ENCODE data around the gene ADH5.
A peak's percentile ranks its signal among the peaks of the same experiment; 100 is the strongest.
"Not testable (repeated sequence)": the region's sequence is repeated elsewhere in the genome, so short reads cannot be mapped to it uniquely, and the experiment has no call there.

Gene ADH5

GRCh38 chr4:99088481-99089365, at the start of gene ADH5:
TSS of gene ADH5 (minus strand) at chr4:99088788. CDS start at chr4:99088700, 88 bp downstream.
- peak; percentile 82 to 84 for DNase-seq (ENCODE audit: low read depth in 2 of 2)

DNA sequence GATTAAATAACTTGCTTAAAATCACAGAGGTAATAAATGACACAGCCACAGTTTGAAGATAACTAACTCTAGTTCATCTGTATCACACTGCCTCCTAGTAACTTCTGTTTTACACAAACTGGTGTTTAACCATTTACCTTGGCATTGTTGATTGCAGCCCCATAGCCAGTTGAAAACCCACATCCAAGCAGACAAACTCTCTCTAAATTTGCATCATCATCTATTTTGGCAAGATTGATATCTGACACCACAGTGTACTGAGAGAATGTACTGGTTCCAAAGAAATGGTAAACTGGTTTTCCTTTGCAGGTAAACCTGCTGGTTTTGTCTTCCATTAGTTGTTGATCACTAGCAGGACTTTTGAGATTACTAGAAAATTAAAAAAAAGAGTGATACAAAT, 47.7 kb upstream of the ADH5 start:
- DNase-seq (ENCODE audit: low read depth in 2 of 2), result no peak

DNA sequence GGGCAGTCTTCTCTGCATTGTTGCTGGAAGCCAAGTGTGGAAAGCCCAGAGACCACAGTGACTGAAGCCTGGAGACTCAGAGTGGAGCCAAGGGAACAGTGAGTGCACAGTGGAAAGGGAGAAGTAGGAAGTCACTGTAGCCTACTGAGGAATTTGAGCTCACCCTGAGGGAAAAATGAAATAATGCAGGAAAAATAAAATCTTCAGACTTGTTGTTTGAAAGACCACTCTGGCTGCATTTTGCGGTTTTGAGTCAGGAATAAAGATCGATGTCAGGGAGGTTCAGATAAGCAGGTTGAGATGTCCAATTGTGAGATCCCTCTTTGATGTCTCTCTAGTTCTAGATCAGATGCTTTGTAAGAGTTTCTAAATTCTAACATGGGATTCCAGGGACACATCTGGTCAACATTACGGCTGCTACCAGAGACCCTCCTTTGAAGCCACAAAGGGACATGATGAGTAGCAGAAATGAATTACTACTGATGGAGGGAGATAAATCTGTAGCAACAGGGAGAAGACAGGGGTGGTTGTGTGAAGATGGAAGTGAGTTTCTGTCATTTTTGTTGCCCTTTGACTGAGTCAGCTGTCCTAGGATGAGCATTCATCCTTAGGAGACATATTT, 47.1 kb upstream of the ADH5 start:
- no peak for DNase-seq (ENCODE audit: low read depth in 2 of 2)

- DNase-seq (ENCODE audit: low read depth in 2 of 2), result no peak
Observed at GRCh38 chr4:99134586-99134985, 46.0 kb upstream of the ADH5 start.

GRCh38 chr4:99131378-99131777, 42.8 kb upstream of the ADH5 start:
- DNase-seq (ENCODE audit: low read depth in 2 of 2), result no peak

- no peak for DNase-seq (ENCODE audit: low read depth in 2 of 2)
Observed at GRCh38 chr4:99126376-99126775, 37.8 kb upstream of the ADH5 start.

DNA sequence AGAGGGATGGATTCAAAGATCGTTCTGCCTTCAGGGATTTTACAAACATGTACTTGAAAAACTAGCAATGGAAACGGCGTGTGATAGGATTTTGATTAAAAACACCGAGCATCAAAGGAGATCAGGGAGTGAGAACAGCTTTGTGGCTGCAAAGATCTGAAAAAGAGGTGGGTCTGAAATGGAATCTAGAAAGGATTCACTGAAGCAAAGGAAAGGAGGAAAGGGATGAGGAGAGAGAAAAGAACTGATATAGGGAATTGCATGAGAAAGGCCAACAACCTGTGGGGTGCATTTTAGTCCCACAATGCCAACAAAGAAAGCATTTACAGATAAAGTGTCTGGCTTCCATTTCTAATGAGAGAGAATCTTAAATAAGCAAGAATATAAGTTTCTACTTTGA, 32.4 kb upstream of the ADH5 start:
- no peak for DNase-seq (ENCODE audit: low read depth in 2 of 2)

DNA sequence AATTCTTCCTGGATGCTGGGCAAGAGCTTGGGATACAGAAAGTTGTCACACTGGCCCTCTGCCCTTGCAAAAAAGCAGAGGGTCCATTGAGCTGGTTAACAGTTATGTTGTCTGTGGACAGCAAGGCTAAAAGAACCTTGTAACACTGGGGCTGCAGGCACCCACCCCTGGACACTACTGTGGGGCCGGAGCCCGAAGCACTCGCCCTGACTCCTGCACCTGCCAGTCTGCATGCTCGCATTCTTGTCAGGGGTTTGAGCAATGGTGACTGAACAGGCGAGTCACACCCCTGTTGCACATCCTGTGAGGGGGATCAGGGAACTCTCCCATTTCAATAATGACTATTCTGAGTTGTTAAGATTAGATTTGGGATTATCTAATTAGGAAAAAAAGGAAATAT, 31.9 kb upstream of the ADH5 start:
- DNase-seq (ENCODE audit: low read depth in 2 of 2), result no peak

GRCh38 chr4:99117876-99118693, 29.5 kb upstream of the ADH5 start:
- DNase-seq (ENCODE audit: low read depth in 2 of 2), result no peak

GRCh38 chr4:99117122-99117841, 28.7 kb upstream of the ADH5 start:
- not testable (repeated sequence) for DNase-seq (ENCODE audit: low read depth in 2 of 2)

DNA sequence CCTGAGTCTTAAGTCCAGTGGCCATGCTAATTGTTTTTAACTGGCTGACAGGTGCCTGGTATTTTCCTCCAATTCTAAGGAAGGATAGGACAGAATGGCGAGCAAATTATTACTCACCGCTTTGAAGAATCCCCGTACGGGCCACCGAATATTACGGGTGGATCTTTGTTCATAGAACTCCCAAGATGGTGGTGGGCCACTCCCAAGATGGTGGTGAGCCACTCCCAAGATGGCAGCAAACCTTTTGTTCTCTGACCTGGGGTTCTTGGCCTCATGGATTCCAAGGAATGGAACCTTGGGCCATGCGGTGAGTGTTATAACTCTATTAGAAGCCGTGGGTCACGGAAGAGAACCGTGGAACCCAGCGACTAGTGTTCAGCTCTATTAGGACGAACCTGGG, 20.7 kb upstream of the ADH5 start:
- not testable (repeated sequence) for DNase-seq (ENCODE audit: low read depth in 2 of 2)

- no peak for DNase-seq (ENCODE audit: low read depth in 2 of 2)
Observed at GRCh38 chr4:99104153-99104552, 15.6 kb upstream of the ADH5 start.

GRCh38 chr4:99103166-99103565, 14.6 kb upstream of the ADH5 start:
- DNase-seq (ENCODE audit: low read depth in 2 of 2), result no peak

- DNase-seq (ENCODE audit: low read depth in 2 of 2), result no peak
Observed at GRCh38 chr4:99102634-99103033, 14.0 kb upstream of the ADH5 start.

GRCh38 chr4:99100876-99101275, 12.3 kb upstream of the ADH5 start:
- no peak for DNase-seq (ENCODE audit: low read depth in 2 of 2)

DNA sequence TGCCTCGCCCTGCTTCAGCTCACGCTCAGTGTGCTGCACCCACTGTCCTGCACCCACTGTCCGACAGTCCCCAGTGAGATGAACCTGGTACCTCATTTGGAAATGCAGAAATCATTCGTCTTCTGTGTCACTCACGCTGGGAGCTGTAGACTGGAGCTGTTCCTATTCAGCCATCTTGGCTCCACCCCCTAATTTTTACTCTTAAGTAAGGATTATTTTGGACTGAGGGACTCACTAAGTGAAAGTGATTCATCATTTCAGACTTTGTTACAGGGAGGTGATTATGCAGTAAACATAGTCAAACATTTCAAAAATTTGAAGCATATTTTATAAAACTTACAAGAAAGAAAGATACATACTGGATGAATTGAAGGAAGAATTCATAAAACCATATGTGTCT, 11.2 kb upstream of the ADH5 start:
- not testable (repeated sequence) for DNase-seq (ENCODE audit: low read depth in 2 of 2)

- no peak for DNase-seq (ENCODE audit: low read depth in 2 of 2)
Observed at GRCh38 chr4:99099311-99099710, 10.7 kb upstream of the ADH5 start.

GRCh38 chr4:99091841-99092240, 3.3 kb upstream of the ADH5 start:
- DNase-seq (ENCODE audit: low read depth in 2 of 2), result not testable (repeated sequence)

GRCh38 chr4:99091216-99091575, 2.6 kb upstream of the ADH5 start:
- no peak for DNase-seq (ENCODE audit: low read depth in 2 of 2)

DNA sequence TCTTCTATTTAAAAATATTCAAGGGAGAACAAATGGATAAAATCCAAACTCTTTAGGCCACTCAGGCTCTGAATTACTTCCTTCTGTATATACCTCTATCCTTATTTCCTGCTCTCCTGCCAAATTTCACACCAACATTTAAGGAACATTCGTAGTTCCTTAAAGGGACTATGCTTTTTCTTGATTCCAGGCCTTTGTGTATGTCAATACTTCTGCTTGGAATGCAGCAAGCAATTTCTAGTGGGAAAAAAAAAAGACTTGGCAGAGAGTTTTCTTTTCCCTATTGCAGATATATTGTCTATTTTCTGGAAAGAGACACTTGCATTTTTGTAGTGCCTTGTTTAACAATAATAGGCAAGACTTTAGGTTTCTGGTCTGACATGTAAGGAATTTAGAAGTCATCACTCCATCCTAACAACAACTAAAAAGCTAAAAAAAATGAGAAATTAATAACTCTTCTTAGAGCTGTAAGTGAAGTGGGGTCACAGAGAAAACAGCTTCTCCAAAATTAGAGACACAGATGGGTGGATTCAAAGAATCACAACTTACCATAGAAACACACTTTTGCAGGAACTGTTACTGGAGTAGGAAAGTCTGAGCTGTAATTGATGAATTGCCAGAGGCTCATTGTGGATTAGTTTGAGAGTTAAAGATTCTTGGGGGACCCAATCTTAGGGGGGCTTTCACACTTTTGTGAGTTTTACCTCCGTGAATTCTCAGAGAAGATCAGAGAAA, 2.1 kb upstream of the ADH5 start:
- no peak for DNase-seq (ENCODE audit: low read depth in 2 of 2)

DNA sequence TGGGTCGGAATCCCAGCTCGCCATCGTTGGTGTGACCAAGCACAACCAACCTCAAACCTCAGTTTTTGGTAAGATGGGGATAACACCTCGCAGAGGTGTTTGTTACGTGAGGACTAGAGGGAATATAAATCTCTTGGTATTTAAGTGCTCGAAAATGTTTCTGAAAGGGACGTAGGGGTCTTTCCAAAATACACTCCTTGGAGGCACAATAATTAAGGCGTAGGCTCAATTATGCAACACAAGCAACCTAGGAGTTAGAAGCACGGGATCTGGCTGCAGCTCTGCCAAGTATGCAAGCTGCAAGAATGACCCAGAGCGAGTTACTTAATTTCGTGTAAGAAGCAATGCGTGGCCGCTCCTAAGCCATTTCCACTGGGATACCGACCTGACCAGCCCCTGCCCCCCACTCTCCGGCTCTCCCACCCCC, 552 bp downstream of the ADH5 start:
- DNase-seq (ENCODE audit: low read depth in 2 of 2), result no peak

Measured in stimulated activated CD4-positive, alpha-beta T cell treated with anti-CD3 and anti-CD28 coated beads, Interleukin-12 subunit alpha, Interleukin-12 subunit beta, amount 100 ng/mL, for 24 hours (primary cell).